ENCODE data around the gene MAGOHB.

MAGOHB gene

DNA sequence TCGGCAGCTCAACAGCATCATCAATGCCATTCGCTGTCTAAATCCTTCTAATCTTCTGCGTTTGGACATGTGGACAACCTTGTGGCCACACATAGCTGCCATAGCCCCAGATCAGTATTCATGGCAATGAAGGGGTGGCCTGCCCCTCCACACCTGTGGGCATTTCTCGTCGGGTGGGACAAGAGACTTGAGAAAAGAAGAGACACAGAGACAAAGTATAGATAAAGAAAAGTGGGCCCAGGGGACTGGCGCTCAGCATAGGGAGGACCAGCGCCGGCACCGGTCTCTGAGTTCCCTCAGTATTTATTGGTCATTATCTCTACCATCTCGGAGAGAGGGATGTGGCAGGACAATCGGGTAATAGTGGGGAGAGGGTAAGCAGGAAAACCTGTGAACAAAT is 42.3 kb downstream of the MAGOHB start:
- Histone ChIP-seq H3K9me3 (ENCODE audit: control insufficient read depth, low read depth, low read length) (no peaks in the 10 kb centered on the region), H3K4me3 (ENCODE audit: low read length) (no peak overlapping the region), H3K4me1 (ENCODE audit: control insufficient read depth, low read depth, low read length) (no peaks in the 10 kb centered on the region), H3K27ac (ENCODE audit: low read length) (no peak overlapping the region), H3K27me3 (ENCODE audit: control insufficient read depth, insufficient read depth, low read length) (no peaks in the 10 kb centered on the region), H3K36me3 (ENCODE audit: control insufficient read depth, low read depth, low read length) (no peaks in the 10 kb centered on the region), H3K9ac (ENCODE audit: low read length) (no peak overlapping the region)

- Histone ChIP-seq H3K4me3 (ENCODE audit: low read length) (no peak overlapping the region), H3K4me1 (ENCODE audit: control insufficient read depth, low read depth, low read length) (no peaks in the 10 kb centered on the region), H3K27me3 (ENCODE audit: control insufficient read depth, insufficient read depth, low read length) (no peaks in the 10 kb centered on the region), H3K9ac (ENCODE audit: low read length) (no peak overlapping the region), H3K27ac (ENCODE audit: low read length) (no peak overlapping the region), H3K9me3 (ENCODE audit: control insufficient read depth, low read depth, low read length) (no peaks in the 10 kb centered on the region), H3K36me3 (ENCODE audit: control insufficient read depth, low read depth, low read length) (no peaks in the 10 kb centered on the region)
These were observed 45.6 kb downstream of the MAGOHB start for GRCh38 chr12:10567813-10568212.

GRCh38 chr12:10563966-10564365 is 49.4 kb downstream of the MAGOHB start:
- Histone ChIP-seq H3K36me3 (ENCODE audit: control insufficient read depth, low read depth, low read length) (no peaks in the 10 kb centered on the region), H3K4me3 (ENCODE audit: low read length) (no peak overlapping the region), H3K27ac (ENCODE audit: low read length) (no peak overlapping the region), H3K9me3 (ENCODE audit: control insufficient read depth, low read depth, low read length) (no peaks in the 10 kb centered on the region), H3K27me3 (ENCODE audit: control insufficient read depth, insufficient read depth, low read length) (no peaks in the 10 kb centered on the region), H3K9ac (ENCODE audit: low read length) (no peak overlapping the region), H3K4me1 (ENCODE audit: control insufficient read depth, low read depth, low read length) (no peaks in the 10 kb centered on the region)

- Histone ChIP-seq H3K9me3 (ENCODE audit: control insufficient read depth, low read depth, low read length) (no peaks in the 10 kb centered on the region), H3K4me3 (ENCODE audit: low read length) (no peak overlapping the region), H3K27me3 (ENCODE audit: control insufficient read depth, insufficient read depth, low read length) (no peaks in the 10 kb centered on the region), H3K36me3 (ENCODE audit: control insufficient read depth, low read depth, low read length) (no peaks in the 10 kb centered on the region), H3K4me1 (ENCODE audit: control insufficient read depth, low read depth, low read length) (peaks cover 2% of the 10 kb centered on the region), H3K27ac (ENCODE audit: low read length) (no peak overlapping the region), H3K9ac (ENCODE audit: low read length) (no peak overlapping the region)
These were observed 50.4 kb downstream of the MAGOHB start for GRCh38 chr12:10563002-10563401.

DNA sequence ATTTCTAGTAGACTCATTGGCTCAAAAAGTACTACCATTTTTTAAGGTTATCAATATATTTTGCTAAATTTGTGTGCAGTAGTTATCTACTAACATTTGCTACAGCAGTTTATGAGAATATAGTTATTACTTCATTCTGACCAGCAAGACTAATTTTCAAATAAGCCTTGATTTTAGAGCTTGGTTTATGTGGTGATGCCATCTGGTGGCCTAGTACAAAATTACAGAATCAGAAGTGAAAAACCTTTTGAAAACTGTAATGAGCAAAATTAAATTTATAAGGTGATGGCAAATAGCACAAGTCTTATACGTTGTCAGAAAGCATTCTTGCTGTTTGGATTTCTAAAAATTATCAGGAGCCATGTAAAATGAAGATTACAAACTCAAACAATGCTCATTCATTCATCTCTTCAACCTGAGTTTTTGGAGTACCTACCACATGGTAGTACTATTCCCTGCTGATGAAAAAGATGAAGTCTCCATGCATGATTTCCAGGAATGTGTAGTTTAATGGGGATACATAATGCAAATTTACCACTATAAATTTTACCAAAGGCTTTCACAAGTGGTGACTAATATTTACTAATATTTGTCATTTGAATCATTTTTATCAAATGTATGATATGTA is 51.0 kb downstream of the MAGOHB start:
- no peak overlapping the region for H3K27ac ChIP-seq (ENCODE audit: low read length)
- no peaks in the 10 kb centered on the region for H3K9me3 ChIP-seq (ENCODE audit: control insufficient read depth, low read depth, low read length)
- no peaks in the 10 kb centered on the region for H3K27me3 ChIP-seq (ENCODE audit: control insufficient read depth, insufficient read depth, low read length)
- H3K9ac ChIP-seq (ENCODE audit: low read length): no peak overlapping the region
- H3K36me3 ChIP-seq (ENCODE audit: control insufficient read depth, low read depth, low read length): no peaks in the 10 kb centered on the region
- no peak overlapping the region for H3K4me3 ChIP-seq (ENCODE audit: low read length)
- peaks cover 8% of the 10 kb centered on the region for H3K4me1 ChIP-seq (ENCODE audit: control insufficient read depth, low read depth, low read length)

GRCh38 chr12:10559244-10559643 is 54.2 kb downstream of the MAGOHB start:
- Histone ChIP-seq H3K4me3 (ENCODE audit: low read length) (no peak overlapping the region), H3K27ac (ENCODE audit: low read length) (no peak overlapping the region), H3K36me3 (ENCODE audit: control insufficient read depth, low read depth, low read length) (no peaks in the 10 kb centered on the region), H3K27me3 (ENCODE audit: control insufficient read depth, insufficient read depth, low read length) (no peaks in the 10 kb centered on the region), H3K9me3 (ENCODE audit: control insufficient read depth, low read depth, low read length) (no peaks in the 10 kb centered on the region), H3K4me1 (ENCODE audit: control insufficient read depth, low read depth, low read length) (peaks cover 12% of the 10 kb centered on the region), H3K9ac (ENCODE audit: low read length) (no peak overlapping the region)

- no peak overlapping the region for H3K9ac ChIP-seq (ENCODE audit: low read length)
- H3K4me3 ChIP-seq (ENCODE audit: low read length): no peak overlapping the region
- no peak overlapping the region for H3K27ac ChIP-seq (ENCODE audit: low read length)
- no peaks in the 10 kb centered on the region for H3K36me3 ChIP-seq (ENCODE audit: control insufficient read depth, low read depth, low read length)
- H3K4me1 ChIP-seq (ENCODE audit: control insufficient read depth, low read depth, low read length): peaks cover 12% of the 10 kb centered on the region
- H3K27me3 ChIP-seq (ENCODE audit: control insufficient read depth, insufficient read depth, low read length): no peaks in the 10 kb centered on the region
- H3K9me3 ChIP-seq (ENCODE audit: control insufficient read depth, low read depth, low read length): no peaks in the 10 kb centered on the region
These were observed 54.6 kb downstream of the MAGOHB start for GRCh38 chr12:10558789-10559188.

GRCh38 chr12:10558301-10558700 is 55.1 kb downstream of the MAGOHB start:
- no peak overlapping the region for H3K9ac ChIP-seq (ENCODE audit: low read length)
- no peaks in the 10 kb centered on the region for H3K36me3 ChIP-seq (ENCODE audit: control insufficient read depth, low read depth, low read length)
- no peaks in the 10 kb centered on the region for H3K27me3 ChIP-seq (ENCODE audit: control insufficient read depth, insufficient read depth, low read length)
- no peak overlapping the region for H3K4me3 ChIP-seq (ENCODE audit: low read length)
- no peaks in the 10 kb centered on the region for H3K9me3 ChIP-seq (ENCODE audit: control insufficient read depth, low read depth, low read length)
- H3K27ac ChIP-seq (ENCODE audit: low read length): no peak overlapping the region
- peaks cover 12% of the 10 kb centered on the region for H3K4me1 ChIP-seq (ENCODE audit: control insufficient read depth, low read depth, low read length)

GRCh38 chr12:10557766-10558165 is 55.6 kb downstream of the MAGOHB start:
- Histone ChIP-seq H3K27ac (ENCODE audit: low read length) (no peak overlapping the region), H3K36me3 (ENCODE audit: control insufficient read depth, low read depth, low read length) (no peaks in the 10 kb centered on the region), H3K27me3 (ENCODE audit: control insufficient read depth, insufficient read depth, low read length) (no peaks in the 10 kb centered on the region), H3K4me3 (ENCODE audit: low read length) (no peak overlapping the region), H3K9me3 (ENCODE audit: control insufficient read depth, low read depth, low read length) (no peaks in the 10 kb centered on the region), H3K4me1 (ENCODE audit: control insufficient read depth, low read depth, low read length) (peaks cover 12% of the 10 kb centered on the region), H3K9ac (ENCODE audit: low read length) (no peak overlapping the region)

GRCh38 chr12:10557329-10557728 is 56.1 kb downstream of the MAGOHB start:
- H3K36me3 ChIP-seq (ENCODE audit: control insufficient read depth, low read depth, low read length): no peaks in the 10 kb centered on the region
- H3K4me3 ChIP-seq (ENCODE audit: low read length): no peak overlapping the region
- H3K27ac ChIP-seq (ENCODE audit: low read length): no peak overlapping the region
- H3K27me3 ChIP-seq (ENCODE audit: control insufficient read depth, insufficient read depth, low read length): no peaks in the 10 kb centered on the region
- H3K9ac ChIP-seq (ENCODE audit: low read length): no peak overlapping the region
- no peaks in the 10 kb centered on the region for H3K9me3 ChIP-seq (ENCODE audit: control insufficient read depth, low read depth, low read length)
- H3K4me1 ChIP-seq (ENCODE audit: control insufficient read depth, low read depth, low read length): peaks cover 12% of the 10 kb centered on the region

DNA sequence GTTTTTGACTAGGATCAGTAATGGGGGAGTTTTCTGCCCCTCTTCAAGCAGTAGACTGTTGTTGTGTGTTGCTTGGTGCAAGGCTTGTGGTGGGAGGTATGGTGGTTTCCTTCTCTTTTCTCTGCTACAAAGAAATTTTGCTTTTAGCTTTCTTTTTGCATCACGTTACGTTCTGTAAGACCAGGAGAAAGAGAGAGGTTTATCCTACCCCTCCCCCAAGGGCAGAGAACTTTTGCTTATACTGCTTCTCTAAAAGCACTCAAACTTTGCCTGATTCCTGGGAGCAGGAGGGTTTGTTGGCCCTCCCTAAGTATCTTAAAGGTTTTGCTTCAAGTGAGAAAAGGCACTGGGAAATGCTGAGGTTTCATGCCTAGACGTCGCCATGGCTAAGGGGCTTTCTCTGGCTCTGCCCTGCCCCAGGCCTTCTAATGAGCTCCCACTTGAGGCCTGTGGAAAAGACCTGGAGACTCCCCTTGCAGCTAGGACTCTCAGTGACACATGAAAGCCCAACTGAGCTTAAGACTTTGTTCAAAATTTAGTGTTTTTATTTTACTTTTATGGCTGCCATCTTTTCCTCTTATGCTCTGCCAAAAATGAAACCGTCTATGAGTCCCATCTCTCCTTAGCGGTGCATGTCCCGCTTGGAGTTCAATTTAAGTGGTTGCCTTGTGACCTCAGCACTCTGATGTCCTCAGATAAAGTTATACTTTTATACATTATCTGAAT is 58.5 kb downstream of the MAGOHB start:
- Histone ChIP-seq H3K27me3 (ENCODE audit: control insufficient read depth, insufficient read depth, low read length) (no peaks in the 10 kb centered on the region), H3K9ac (ENCODE audit: low read length) (no peak overlapping the region), H3K36me3 (ENCODE audit: control insufficient read depth, low read depth, low read length) (no peaks in the 10 kb centered on the region), H3K27ac (ENCODE audit: low read length) (no peak overlapping the region), H3K4me3 (ENCODE audit: low read length) (no peak overlapping the region), H3K4me1 (ENCODE audit: control insufficient read depth, low read depth, low read length) (peaks cover 12% of the 10 kb centered on the region), H3K9me3 (ENCODE audit: control insufficient read depth, low read depth, low read length) (no peaks in the 10 kb centered on the region)

GRCh38 chr12:10554228-10554755 is 59.1 kb downstream of the MAGOHB start:
- Histone ChIP-seq H3K27ac (ENCODE audit: low read length) (no peak overlapping the region), H3K4me3 (ENCODE audit: low read length) (no peak overlapping the region), H3K36me3 (ENCODE audit: control insufficient read depth, low read depth, low read length) (no peaks in the 10 kb centered on the region), H3K27me3 (ENCODE audit: control insufficient read depth, insufficient read depth, low read length) (no peaks in the 10 kb centered on the region), H3K9me3 (ENCODE audit: control insufficient read depth, low read depth, low read length) (no peaks in the 10 kb centered on the region), H3K9ac (ENCODE audit: low read length) (no peak overlapping the region), H3K4me1 (ENCODE audit: control insufficient read depth, low read depth, low read length) (peaks cover 12% of the 10 kb centered on the region)

All from iPS-18a (cell line).